ENCODE data around the gene CATSPER3. TPM values are rescaled to one million over a fixed set of nuclear protein-coding genes. Genes with fewer than 3 reads are reported as not detected.

Gene CATSPER3
- total and polyA plus RNA-seq, 2 donors from 2014 or later = 1.4 TPM

DNA sequence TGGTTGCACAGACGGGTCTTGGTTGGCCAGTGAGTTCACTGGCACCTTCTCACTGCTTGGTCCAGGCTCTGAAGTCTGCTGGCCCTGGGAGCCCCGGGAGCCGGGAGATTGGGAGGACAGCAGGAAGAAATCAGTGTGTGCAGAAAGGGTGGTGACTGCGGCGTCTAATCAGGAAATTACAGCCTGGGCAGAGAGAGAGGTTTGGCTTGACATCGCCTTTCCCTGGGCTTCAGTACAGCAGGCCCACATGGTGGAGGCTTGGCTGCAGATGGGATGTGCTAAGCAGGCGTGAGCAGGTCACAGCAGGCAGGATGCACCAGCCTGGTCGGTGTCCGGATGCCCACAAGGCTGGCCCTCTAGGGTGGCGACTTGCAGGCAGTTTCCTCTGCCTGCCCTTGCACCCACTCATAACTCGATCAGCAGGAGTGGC is 49.2 kb downstream of the CATSPER3 start:
- FAIRE-seq (no peak), DNase-seq (peak in 2 of 5 donors; percentile 13 to 44)
- Histone ChIP-seq H3K4me1 (ENCODE audit: control insufficient read depth in 2 of 3, insufficient read depth in 2 of 3, low read depth in 1 of 3, low read length in 3 of 3) (no peaks in the 10 kb centered on the region), H3K9ac (ENCODE audit: low read length in 3 of 3) (no peak overlapping the region), H3K36me3 (ENCODE audit: control insufficient read depth in 2 of 3, insufficient read depth in 3 of 3, low read length in 3 of 3) (no peaks in the 10 kb centered on the region), H3K27ac (ENCODE audit: low read depth in 2 of 2, low read length in 2 of 2) (no peak overlapping the region), H3K4me3 (ENCODE audit: low read length in 3 of 3) (no peak overlapping the region), H3K27me3 (ENCODE audit: control insufficient read depth, insufficient read depth, low read length) (no peaks in the 10 kb centered on the region), H3K9me3 (ENCODE audit: control insufficient read depth in 2 of 3, insufficient read depth in 1 of 3, low read length in 3 of 3) (no peaks in the 10 kb centered on the region)
- intact Hi-C loops (cut with DNase I) = no loop called here
- TF ChIP-seq, protein P1, sequence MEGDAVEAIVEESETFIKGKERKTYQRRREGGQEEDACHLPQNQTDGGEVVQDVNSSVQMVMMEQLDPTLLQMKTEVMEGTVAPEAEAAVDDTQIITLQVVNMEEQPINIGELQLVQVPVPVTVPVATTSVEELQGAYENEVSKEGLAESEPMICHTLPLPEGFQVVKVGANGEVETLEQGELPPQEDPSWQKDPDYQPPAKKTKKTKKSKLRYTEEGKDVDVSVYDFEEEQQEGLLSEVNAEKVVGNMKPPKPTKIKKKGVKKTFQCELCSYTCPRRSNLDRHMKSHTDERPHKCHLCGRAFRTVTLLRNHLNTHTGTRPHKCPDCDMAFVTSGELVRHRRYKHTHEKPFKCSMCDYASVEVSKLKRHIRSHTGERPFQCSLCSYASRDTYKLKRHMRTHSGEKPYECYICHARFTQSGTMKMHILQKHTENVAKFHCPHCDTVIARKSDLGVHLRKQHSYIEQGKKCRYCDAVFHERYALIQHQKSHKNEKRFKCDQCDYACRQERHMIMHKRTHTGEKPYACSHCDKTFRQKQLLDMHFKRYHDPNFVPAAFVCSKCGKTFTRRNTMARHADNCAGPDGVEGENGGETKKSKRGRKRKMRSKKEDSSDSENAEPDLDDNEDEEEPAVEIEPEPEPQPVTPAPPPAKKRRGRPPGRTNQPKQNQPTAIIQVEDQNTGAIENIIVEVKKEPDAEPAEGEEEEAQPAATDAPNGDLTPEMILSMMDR (IDR thresholded peaks at IDR 0.05; ENCODE audit: borderline replicate concordance, extremely low read depth, insufficient read depth) = no peak

DNA sequence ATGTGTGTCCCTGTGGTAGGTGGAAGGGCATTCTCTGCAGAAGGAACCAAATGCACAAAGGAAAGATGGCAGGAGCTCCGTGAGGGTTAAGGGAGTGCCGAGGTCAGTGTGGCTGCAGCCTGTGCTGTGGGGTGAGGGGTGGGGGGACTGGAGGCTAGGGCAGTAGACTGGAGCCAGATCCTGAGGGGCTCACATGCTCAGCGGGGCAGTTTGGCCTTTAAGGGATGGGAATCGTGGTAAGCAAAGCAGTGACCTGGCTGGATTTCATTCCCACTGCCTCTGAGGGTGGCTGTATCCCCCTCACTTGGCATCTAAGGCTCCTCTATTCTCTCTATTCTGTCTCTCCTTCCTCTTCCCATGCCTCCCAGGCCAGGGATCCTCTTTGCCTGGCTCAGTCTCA is 50.8 kb downstream of the CATSPER3 start:
- Histone ChIP-seq H3K27me3 (ENCODE audit: control insufficient read depth, insufficient read depth, low read length) (no peaks in the 10 kb centered on the region), H3K9ac (ENCODE audit: low read length in 3 of 3) (no peak overlapping the region), H3K4me3 (ENCODE audit: low read length in 3 of 3) (no peak overlapping the region), H3K9me3 (ENCODE audit: control insufficient read depth in 2 of 3, insufficient read depth in 1 of 3, low read length in 3 of 3) (no peaks in the 10 kb centered on the region), H3K27ac (ENCODE audit: low read depth in 2 of 2, low read length in 2 of 2) (no peak overlapping the region), H3K4me1 (ENCODE audit: control insufficient read depth in 2 of 3, insufficient read depth in 2 of 3, low read depth in 1 of 3, low read length in 3 of 3) (no peaks in the 10 kb centered on the region), H3K36me3 (ENCODE audit: control insufficient read depth in 2 of 3, insufficient read depth in 3 of 3, low read length in 3 of 3) (no peaks in the 10 kb centered on the region)
- FAIRE-seq (no peak), DNase-seq (peak in 1 of 5 donors; percentile 39)
- TF ChIP-seq, protein P1 (IDR thresholded peaks at IDR 0.05; ENCODE audit: borderline replicate concordance, extremely low read depth, insufficient read depth) = no peak
- intact Hi-C loops (cut with DNase I) = no loop called here

DNA sequence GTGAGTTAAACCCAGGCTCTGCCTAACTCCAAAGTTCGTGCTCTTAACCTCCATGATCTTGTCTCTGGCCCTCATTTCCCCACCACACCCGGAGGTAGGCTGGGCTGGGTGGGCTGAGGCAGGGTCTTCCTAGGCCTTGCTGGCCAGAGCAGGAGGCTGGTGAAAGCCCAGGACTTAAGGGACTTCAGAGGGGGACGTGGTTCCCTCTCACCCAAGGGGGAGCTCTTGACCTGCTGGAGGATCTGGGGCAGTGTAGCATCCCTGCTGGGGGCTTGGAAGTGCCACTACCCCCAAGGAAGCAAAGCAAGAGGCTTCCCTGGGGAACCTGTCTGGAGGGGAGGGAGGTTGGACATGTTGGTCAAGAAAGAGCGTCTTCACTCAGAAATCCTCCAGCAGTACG is 51.6 kb downstream of the CATSPER3 start:
- Histone ChIP-seq H3K9me3 (ENCODE audit: control insufficient read depth in 2 of 3, insufficient read depth in 1 of 3, low read length in 3 of 3) (no peaks in the 10 kb centered on the region), H3K36me3 (ENCODE audit: control insufficient read depth in 2 of 3, insufficient read depth in 3 of 3, low read length in 3 of 3) (no peaks in the 10 kb centered on the region), H3K9ac (ENCODE audit: low read length in 3 of 3) (no peak overlapping the region), H3K27me3 (ENCODE audit: control insufficient read depth, insufficient read depth, low read length) (no peaks in the 10 kb centered on the region), H3K4me3 (ENCODE audit: low read length in 3 of 3) (no peak overlapping the region), H3K4me1 (ENCODE audit: control insufficient read depth in 2 of 3, insufficient read depth in 2 of 3, low read depth in 1 of 3, low read length in 3 of 3) (no peaks in the 10 kb centered on the region), H3K27ac (ENCODE audit: low read depth in 2 of 2, low read length in 2 of 2) (no peak overlapping the region)
- DNase-seq (peak in 1 of 5 donors; percentile 37), FAIRE-seq (no peak)
- TF ChIP-seq, protein P1 (IDR thresholded peaks at IDR 0.05; ENCODE audit: borderline replicate concordance, extremely low read depth, insufficient read depth) = no peak
- intact Hi-C loops (cut with DNase I) = no loop called here
